OCI-LY1 (cell line): Measurements from ENCODE around the gene PDE4D.

Experiments used
- H2AFZ ChIP-seq: fragments of 200-600 bp; sonication (generic), shearing (Covaris generic); 2 replicates; pipeline ENCODE4 v1.6.0; 2014; ENCODE audit warnings: antibody characterized with exemption, mild to moderate bottlenecking, low read length
- H3F3A ChIP-seq: fragments of 200-600 bp; sonication (generic), shearing (Covaris generic); 2 replicates; pipeline ENCODE4 v1.6.0; 2014; ENCODE audit warnings: mild to moderate bottlenecking, antibody characterized with exemption, low read length, moderate library complexity; ENCODE audit not compliant: insufficient read depth
- H3K27ac ChIP-seq: fragments of 200-600 bp; sonication (generic); 2 replicates; pipeline ENCODE4 v1.5.1; 2014; ENCODE audit warnings: low read length, mixed run types, mild to moderate bottlenecking, low read depth; ENCODE audit not compliant: poor library complexity, severe bottlenecking
- H3K27me3 ChIP-seq: fragments of 200-600 bp; sonication (generic); 2 replicates; pipeline ENCODE4 v1.6.0; 2014; ENCODE audit warnings: antibody characterized with exemption, mild to moderate bottlenecking, low read length, moderate library complexity; ENCODE audit not compliant: insufficient read depth
- H3K36me3 ChIP-seq: fragments of 200-600 bp; sonication (generic); 2 replicates; pipeline ENCODE4 v1.6.1; 2014; ENCODE audit warnings: mild to moderate bottlenecking, antibody characterized with exemption, low read length, moderate library complexity, mixed read lengths; ENCODE audit not compliant: insufficient read depth
- H3K4me1 ChIP-seq: fragments of 200-600 bp; sonication (generic); 2 replicates; pipeline ENCODE4 v1.5.1; 2014; ENCODE audit warnings: mild to moderate bottlenecking, low read length, moderate library complexity; ENCODE audit not compliant: insufficient read depth, severe bottlenecking
- H3K4me2 ChIP-seq: fragments of 200-600 bp; sonication (generic), shearing (Covaris generic); 2 replicates; pipeline ENCODE4 v1.6.1; 2014; ENCODE audit warnings: low read length
- H3K4me3 ChIP-seq: fragments of 200-600 bp; sonication (generic); 2 replicates; pipeline ENCODE4 v1.5.1; 2014; ENCODE audit warnings: low read length, low read depth, mild to moderate bottlenecking, mixed read lengths; ENCODE audit not compliant: poor library complexity, severe bottlenecking
- H3K79me2 ChIP-seq: fragments of 200-600 bp; shearing (Covaris generic); 2 replicates; pipeline ENCODE4 v1.6.1; 2016; ENCODE audit warnings: mixed run types, low read length, mixed read lengths; ENCODE audit not compliant: insufficient read depth
- H3K9ac ChIP-seq: fragments of 200-600 bp; sonication (generic), shearing (Covaris generic); 2 replicates; pipeline ENCODE4 v1.6.1; 2014; ENCODE audit warnings: mild to moderate bottlenecking, low read length, mixed read lengths
- H3K9me2 ChIP-seq: fragments of 200-600 bp; sonication (generic), shearing (Covaris generic); 2 replicates; pipeline ENCODE4 v1.6.1; 2014; ENCODE audit warnings: low read depth, mild to moderate bottlenecking, low read length, mixed read lengths
- H3K9me3 ChIP-seq: fragments of 200-600 bp; shearing (Covaris generic); 2 replicates; pipeline ENCODE4 v1.6.1; 2014; ENCODE audit warnings: low read length, mixed read lengths
- H4K20me1 ChIP-seq: fragments of 200-600 bp; sonication (generic), shearing (Covaris generic); 2 replicates; pipeline ENCODE4 v1.6.0; 2016; ENCODE audit warnings: mild to moderate bottlenecking, low read length; ENCODE audit not compliant: insufficient read depth
- CTCF ChIP-seq: fragments of 200-600 bp; sonication (generic), shearing (Covaris generic); IDR thresholded peaks from 2 replicates; pipeline ENCODE4 v1.5.1; 2017; ENCODE audit warnings: mild to moderate bottlenecking, antibody characterized with exemption, low read length, moderate library complexity, mixed read lengths
- EZH2 ChIP-seq: fragments of 200-600 bp; sonication (generic), shearing (Covaris generic); IDR thresholded peaks from 2 replicates; pipeline ENCODE4 v1.8.0; 2017; ENCODE audit warnings: borderline replicate concordance, mixed run types, mild to moderate bottlenecking, antibody characterized with exemption, low read length, moderate library complexity, mixed read lengths

The PDE4D gene

DNA sequence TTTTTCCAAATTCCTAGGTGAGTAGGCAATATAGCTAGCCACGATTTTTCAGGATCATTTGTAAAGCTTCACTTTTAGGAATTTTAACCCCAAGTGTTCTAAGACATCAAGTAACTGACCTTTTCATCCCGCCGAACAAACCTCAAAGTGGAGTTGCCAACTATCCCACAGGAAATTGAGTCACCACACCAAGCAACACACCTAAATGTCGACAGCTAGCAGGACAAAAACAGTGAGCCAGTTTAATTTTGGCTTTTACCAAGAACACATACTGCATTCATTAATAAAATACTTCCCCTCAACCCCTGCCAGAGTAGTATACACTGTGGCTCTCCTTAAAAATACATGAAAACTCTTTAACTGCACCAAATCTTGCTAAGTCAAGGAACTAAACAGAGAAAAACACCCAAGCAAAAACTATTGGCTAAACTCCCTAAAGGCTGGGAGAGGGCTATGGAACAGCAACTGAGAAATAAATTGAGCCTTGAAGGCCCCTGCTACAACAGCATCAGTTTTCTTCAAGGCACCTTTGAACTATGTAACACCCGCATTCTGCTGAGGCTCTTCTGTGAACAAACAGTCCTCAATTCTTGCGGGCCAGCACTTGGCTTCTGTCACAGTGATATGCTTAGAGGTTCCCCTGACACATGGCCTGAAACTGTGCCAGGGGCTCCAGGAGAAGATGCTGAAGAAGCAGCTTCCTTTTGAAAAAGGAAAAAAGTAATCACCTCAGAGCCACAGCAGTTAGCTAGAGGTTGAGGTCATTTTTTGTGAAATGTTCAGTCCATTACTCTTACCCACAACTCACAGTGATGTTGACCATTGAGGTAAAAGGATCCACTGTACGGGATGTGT is 851.1 kb downstream of the PDE4D start:
- 0 out of 2 replicates have a peak, but pooled peaks cover 7% of the 10 kb centered on the region for H3K27me3 ChIP-seq
- H4K20me1 ChIP-seq, result no peaks in the 10 kb centered on the region
- H3K9me3 ChIP-seq, result no peaks in the 10 kb centered on the region
- TF ChIP-seq CTCF, result no peak
- TF ChIP-seq EZH2, result no peak
- no peaks in the 10 kb centered on the region for H3K36me3 ChIP-seq
- no peak overlapping the region for H3K9ac ChIP-seq
- no peaks in the 10 kb centered on the region for H3K79me2 ChIP-seq
- H3K27ac ChIP-seq, result no peak overlapping the region
- no peak overlapping the region for H3K4me2 ChIP-seq
- H3K4me3 ChIP-seq, result no peak overlapping the region
- H3K9me2 ChIP-seq, result no peaks in the 10 kb centered on the region
- H2AFZ ChIP-seq, result no peak overlapping the region
- H3K4me1 ChIP-seq, result peaks cover 9% of the 10 kb centered on the region
- H3F3A ChIP-seq, result no peaks in the 10 kb centered on the region

- Histone ChIP-seq H4K20me1 (no peaks in the 10 kb centered on the region), H2AFZ (no peak overlapping the region), H3K27ac (no peak overlapping the region), H3K27me3 (0 out of 2 replicates have a peak, but pooled peaks cover 7% of the 10 kb centered on the region), H3K4me1 (peaks cover 9% of the 10 kb centered on the region), H3F3A (no peaks in the 10 kb centered on the region), H3K4me2 (no peak overlapping the region), H3K4me3 (no peak overlapping the region), H3K9me2 (no peaks in the 10 kb centered on the region), H3K9ac (no peak overlapping the region), H3K36me3 (no peaks in the 10 kb centered on the region), H3K79me2 (no peaks in the 10 kb centered on the region), H3K9me3 (no peaks in the 10 kb centered on the region)
- TF ChIP-seq EZH2 (no peak), CTCF (no peak)
Measured at GRCh38 chr5:59041355-59041754, 852.2 kb downstream of the PDE4D start.

- Histone ChIP-seq H3K9me3 (no peaks in the 10 kb centered on the region), H3K4me2 (no peak overlapping the region), H3K4me3 (no peak overlapping the region)
Measured at GRCh38 chr5:59040804-59041201, 852.7 kb downstream of the PDE4D start.

More at GRCh38 chr5:59040804-59041201, 852.7 kb downstream of the PDE4D start:
- no peak overlapping the region for H3K27ac ChIP-seq
- no peaks in the 10 kb centered on the region for H3K9me2 ChIP-seq
- H3F3A ChIP-seq, result no peaks in the 10 kb centered on the region
- peaks cover 9% of the 10 kb centered on the region for H3K4me1 ChIP-seq
- H4K20me1 ChIP-seq, result no peaks in the 10 kb centered on the region
- 0 out of 2 replicates have a peak, but pooled peaks cover 7% of the 10 kb centered on the region for H3K27me3 ChIP-seq
- TF ChIP-seq CTCF, result no peak
- TF ChIP-seq EZH2, result no peak
- no peak overlapping the region for H3K9ac ChIP-seq
- no peak overlapping the region for H2AFZ ChIP-seq
- H3K36me3 ChIP-seq, result no peaks in the 10 kb centered on the region
- H3K79me2 ChIP-seq, result no peaks in the 10 kb centered on the region
